Rectal smooth muscle tissue (tissue), 1 donor: ENCODE results near the gene ZNF436.
"Not testable (repeated sequence)": the region's sequence is repeated elsewhere in the genome, so short reads cannot be mapped to it uniquely, and the experiment has no call there.

Source experiments
- H3K27ac ChIP-seq: one replicate; pipeline ENCODE4 v1.7.0; 2013; ENCODE audit warnings: low read depth, low read length, inconsistent platforms
- H3K27me3 ChIP-seq: one replicate; pipeline ENCODE4 v1.7.0; 2013; ENCODE audit warnings: low read length; ENCODE audit not compliant: control insufficient read depth, insufficient read depth
- H3K36me3 ChIP-seq: one replicate; pipeline ENCODE4 v1.7.0; 2013; ENCODE audit warnings: low read length; ENCODE audit not compliant: control insufficient read depth, insufficient read depth
- H3K4me1 ChIP-seq: one replicate; pipeline ENCODE4 v1.7.0; 2013; ENCODE audit warnings: low read length; ENCODE audit not compliant: control insufficient read depth, insufficient read depth
- H3K4me3 ChIP-seq: one replicate; pipeline ENCODE4 v1.7.0; 2013; ENCODE audit warnings: low read length
- H3K9ac ChIP-seq: one replicate; pipeline ENCODE4 v1.7.0; 2013; ENCODE audit warnings: low read length

The ZNF436 gene

GRCh38 chr1:23385119-23385621, 15.5 kb upstream of the ZNF436 start:
- Histone ChIP-seq H3K9ac (no peak overlapping the region), H3K4me1 (peaks cover 5% of the 10 kb centered on the region), H3K36me3 (peaks cover 11% of the 10 kb centered on the region), H3K27ac (no peak overlapping the region), H3K27me3 (no peaks in the 10 kb centered on the region), H3K4me3 (no peak overlapping the region)

DNA sequence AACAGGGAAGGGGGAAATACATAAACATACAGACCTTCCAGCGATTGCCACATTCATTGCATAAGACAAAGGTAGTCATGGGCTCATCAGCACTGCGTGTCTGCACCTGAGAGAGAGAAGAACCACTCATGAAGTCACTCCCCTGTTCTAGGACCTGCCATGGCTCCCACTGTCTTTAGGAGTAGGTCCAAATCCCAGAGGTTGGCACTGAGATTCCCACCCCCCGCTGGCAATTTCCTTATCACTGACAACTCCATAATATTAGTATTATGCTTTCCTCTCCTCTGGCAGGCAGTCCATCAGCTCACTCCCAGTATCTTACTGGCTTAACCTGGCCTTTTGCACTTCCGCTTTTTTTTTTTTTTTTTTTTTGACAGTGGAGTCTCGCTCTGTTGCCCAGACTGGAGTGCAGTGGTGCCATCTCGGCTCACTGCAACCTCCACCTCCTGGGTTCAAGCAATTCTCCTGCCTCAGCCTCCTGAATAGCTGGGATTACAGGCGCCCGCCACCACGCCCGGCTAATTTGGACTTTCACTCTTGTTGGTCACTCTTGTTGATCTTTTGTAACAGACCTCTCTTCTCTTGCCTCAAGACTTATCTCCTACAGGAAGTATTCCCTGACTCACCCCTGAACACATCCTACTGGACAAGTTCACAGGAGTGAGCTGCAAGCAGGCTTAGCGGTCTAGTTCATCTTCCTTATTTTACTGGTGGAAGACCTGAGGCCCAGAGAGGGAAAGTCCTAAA, 14.8 kb upstream of the ZNF436 start:
- H3K4me1 ChIP-seq: peaks cover 5% of the 10 kb centered on the region
- H3K9ac ChIP-seq: no peak overlapping the region
- no peaks in the 10 kb centered on the region for H3K27me3 ChIP-seq
- H3K36me3 ChIP-seq: peaks cover 11% of the 10 kb centered on the region
- H3K4me3 ChIP-seq: no peak overlapping the region
- H3K27ac ChIP-seq: no peak overlapping the region

GRCh38 chr1:23383577-23384311, 14.1 kb upstream of the ZNF436 start:
- Histone ChIP-seq H3K27ac (peak overlapping the region; percentile 12), H3K27me3 (no peaks in the 10 kb centered on the region), H3K9ac (no peak overlapping the region), H3K4me1 (peaks cover 5% of the 10 kb centered on the region), H3K4me3 (no peak overlapping the region), H3K36me3 (peaks cover 11% of the 10 kb centered on the region)

DNA sequence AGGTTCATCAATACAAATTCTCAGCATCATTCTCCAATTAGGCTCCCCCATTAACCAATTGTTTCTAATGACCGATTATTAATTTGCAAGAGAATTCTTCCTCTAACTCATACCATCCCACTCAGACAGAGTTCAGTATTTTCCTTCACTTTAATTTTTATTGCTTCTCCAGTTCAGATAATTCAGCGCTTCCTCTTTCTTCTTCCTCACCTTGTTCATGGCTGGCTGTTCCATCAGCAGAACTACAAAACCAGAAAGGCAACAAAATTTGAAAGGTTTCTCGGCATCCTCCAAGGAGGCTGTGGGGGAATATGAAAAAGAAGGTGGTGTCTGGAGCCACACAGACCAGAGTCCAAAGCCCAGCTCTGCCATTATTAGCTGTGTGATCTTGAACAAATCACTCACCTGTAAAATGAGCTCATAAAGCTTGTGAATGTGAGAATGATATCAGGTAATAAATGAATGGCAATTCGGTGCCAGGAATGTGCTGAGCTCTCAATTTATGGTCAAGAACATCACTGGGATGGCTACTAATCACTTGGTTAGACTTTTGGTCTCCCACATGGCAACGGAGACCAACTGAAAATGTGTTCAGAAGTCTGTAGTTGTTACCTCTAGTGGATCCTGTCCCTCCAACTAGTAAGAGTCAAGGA, 11.7 kb upstream of the ZNF436 start:
- H3K9ac ChIP-seq: no peak overlapping the region
- no peak overlapping the region for H3K4me3 ChIP-seq
- no peak overlapping the region for H3K27ac ChIP-seq
- H3K36me3 ChIP-seq: peaks cover 11% of the 10 kb centered on the region
- H3K27me3 ChIP-seq: no peaks in the 10 kb centered on the region
- H3K4me1 ChIP-seq: peaks cover 13% of the 10 kb centered on the region

DNA sequence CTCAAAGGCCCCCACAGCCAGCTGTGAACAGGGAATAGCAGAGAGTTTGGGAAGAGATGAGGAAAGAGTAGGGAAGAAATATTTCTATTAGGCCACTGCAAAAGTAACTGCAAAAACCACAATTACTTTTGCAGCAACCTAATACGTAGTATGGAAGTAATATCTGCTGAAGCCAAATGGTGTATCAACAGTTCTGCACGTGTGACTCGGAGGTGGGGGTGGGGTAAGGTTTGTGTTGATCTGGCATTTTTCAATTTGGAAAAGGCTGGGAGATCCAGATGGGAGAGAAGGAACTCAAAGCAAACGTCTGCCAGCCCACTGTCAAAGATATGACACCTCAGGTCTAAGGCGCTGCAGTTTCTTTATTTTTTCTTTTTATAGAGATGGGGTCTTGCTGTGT, 11.1 kb upstream of the ZNF436 start:
- Histone ChIP-seq H3K9ac (no peak overlapping the region), H3K4me1 (peaks cover 13% of the 10 kb centered on the region), H3K4me3 (no peak overlapping the region), H3K36me3 (peaks cover 9% of the 10 kb centered on the region), H3K27ac (no peak overlapping the region), H3K27me3 (no peaks in the 10 kb centered on the region)

DNA sequence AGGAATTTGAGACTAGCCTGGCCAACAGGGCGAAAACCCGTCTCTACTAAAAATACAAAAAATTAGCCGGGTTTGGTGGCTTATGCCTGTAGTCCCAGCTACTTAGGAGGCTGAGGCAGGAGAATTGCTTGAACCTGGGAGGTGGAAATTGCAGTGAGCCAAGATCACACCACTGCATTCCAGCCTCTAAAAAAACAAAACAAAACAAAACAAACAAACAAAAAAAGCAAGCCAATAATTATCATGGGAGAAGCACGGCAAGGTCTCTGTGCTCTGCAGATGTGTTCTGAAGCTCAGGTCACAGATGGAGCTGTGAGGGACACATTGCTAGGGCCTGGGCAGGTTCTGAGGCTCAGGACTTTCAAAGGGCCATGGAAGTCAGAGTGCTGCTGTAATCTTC, 10.6 kb upstream of the ZNF436 start:
- H3K27ac ChIP-seq, H3K4me3 ChIP-seq, H3K9ac ChIP-seq, H3K27me3 ChIP-seq, H3K36me3 ChIP-seq: not testable (repeated sequence)
- peaks cover 13% of the 10 kb centered on the region for H3K4me1 ChIP-seq

DNA sequence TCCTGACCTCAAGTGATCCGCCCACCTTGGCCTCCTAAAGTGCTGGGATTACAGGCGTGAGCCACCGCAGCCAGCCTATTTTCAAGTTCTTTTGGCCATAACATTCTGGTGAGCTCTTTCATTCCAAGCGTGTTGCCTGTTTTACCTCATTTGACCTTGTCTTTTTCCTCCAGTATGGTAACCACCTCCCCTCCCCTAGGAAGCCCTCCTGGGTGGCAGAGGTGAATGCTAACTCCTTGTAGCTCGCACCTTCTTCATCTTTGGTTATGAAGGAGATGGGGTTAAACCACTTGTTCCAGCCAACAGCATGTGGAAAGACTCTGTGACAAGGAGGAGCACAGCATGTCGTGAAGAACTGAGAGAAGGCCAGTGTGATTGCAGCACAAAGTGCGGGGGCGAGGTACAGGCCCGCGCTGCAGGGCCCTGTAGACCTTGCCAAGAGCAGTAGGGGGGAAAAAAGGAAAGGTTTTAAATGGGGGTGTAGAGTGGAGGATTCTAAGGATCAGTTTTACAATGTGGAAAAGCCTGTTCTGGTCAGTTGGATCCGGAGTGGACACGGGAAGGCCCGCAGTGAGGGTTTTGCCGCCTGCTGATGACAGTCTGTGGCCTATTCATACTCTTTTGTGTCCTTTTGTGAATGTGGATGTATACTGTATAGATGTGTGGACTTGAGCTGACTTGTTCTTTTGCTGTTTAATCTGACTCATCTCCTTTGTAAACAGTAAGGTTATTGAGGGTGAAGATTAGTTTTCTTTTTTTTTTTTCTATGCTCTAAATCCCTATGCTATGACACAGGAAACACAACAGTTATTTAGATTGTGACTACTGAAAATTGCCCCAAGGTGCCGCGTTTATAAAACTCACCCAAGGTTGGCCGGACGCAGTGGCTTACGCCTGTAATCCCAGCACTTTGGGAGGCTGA, 7.5 kb upstream of the ZNF436 start:
- peaks cover 9% of the 10 kb centered on the region for H3K4me1 ChIP-seq
- H3K36me3 ChIP-seq: peaks cover 4% of the 10 kb centered on the region
- peak overlapping the region; percentile 86 for H3K27ac ChIP-seq
- no peak overlapping the region for H3K9ac ChIP-seq
- H3K27me3 ChIP-seq: no peaks in the 10 kb centered on the region
- no peak overlapping the region for H3K4me3 ChIP-seq

- not testable (repeated sequence) for H3K27me3 ChIP-seq, H3K9ac ChIP-seq, H3K27ac ChIP-seq, H3K4me3 ChIP-seq, H3K36me3 ChIP-seq
- peaks cover 33% of the 10 kb centered on the region for H3K4me1 ChIP-seq
Measured at GRCh38 chr1:23374079-23374735, 4.6 kb upstream of the ZNF436 start.

GRCh38 chr1:23371987-23372880, 2.6 kb upstream of the ZNF436 start:
- Histone ChIP-seq H3K9ac (no peak overlapping the region), H3K36me3 (no peaks in the 10 kb centered on the region), H3K4me3 (no peak overlapping the region), H3K27me3 (no peaks in the 10 kb centered on the region), H3K27ac (no peak overlapping the region), H3K4me1 (peaks cover 35% of the 10 kb centered on the region)

- Histone ChIP-seq H3K9ac (no peak overlapping the region), H3K27ac (peak overlapping the region; percentile 96), H3K4me1 (peaks cover 36% of the 10 kb centered on the region), H3K4me3 (peak overlapping the region; percentile 0), H3K36me3 (no peaks in the 10 kb centered on the region), H3K27me3 (no peaks in the 10 kb centered on the region)
Measured at GRCh38 chr1:23370709-23371584, 1.3 kb upstream of the ZNF436 start.
